ENCODE data around the gene PLK2.

DNA sequence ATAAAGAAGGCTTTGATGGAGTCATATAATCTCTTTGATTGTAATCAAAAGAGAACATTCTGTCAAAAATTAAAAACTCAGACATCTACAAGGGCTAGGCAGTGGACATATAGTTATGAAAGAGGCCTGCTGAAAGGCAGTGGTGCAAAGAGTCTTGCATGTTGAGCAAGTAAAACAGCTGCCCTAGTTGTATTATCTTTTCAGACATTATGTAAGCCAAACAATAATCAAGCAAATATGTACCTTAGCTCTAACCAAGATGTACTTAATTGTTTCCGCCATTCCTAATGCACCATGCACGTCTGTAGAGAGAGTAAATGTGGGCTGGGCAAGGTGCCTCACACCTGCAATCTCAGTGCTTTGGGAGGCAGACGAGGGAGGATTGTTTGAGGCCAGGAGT, 45.6 kb upstream of the PLK2 start:
- TF ChIP-seq, protein P1, sequence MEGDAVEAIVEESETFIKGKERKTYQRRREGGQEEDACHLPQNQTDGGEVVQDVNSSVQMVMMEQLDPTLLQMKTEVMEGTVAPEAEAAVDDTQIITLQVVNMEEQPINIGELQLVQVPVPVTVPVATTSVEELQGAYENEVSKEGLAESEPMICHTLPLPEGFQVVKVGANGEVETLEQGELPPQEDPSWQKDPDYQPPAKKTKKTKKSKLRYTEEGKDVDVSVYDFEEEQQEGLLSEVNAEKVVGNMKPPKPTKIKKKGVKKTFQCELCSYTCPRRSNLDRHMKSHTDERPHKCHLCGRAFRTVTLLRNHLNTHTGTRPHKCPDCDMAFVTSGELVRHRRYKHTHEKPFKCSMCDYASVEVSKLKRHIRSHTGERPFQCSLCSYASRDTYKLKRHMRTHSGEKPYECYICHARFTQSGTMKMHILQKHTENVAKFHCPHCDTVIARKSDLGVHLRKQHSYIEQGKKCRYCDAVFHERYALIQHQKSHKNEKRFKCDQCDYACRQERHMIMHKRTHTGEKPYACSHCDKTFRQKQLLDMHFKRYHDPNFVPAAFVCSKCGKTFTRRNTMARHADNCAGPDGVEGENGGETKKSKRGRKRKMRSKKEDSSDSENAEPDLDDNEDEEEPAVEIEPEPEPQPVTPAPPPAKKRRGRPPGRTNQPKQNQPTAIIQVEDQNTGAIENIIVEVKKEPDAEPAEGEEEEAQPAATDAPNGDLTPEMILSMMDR (IDR thresholded peaks at IDR 0.05), result no peak
- TF ChIP-seq ZFX (IDR thresholded peaks at IDR 0.05; ENCODE audit: borderline replicate concordance), result no peak
